ENCODE measurements around the gene LMAN1L. TPM values are rescaled to one million over a fixed set of nuclear protein-coding genes. Genes with fewer than 3 reads are reported as not detected.

The LMAN1L gene
- polyA plus RNA-seq, 1 donor (not counting 4 experiments of a cell fraction or from before 2014, with no cell fraction given): not detected

DNA sequence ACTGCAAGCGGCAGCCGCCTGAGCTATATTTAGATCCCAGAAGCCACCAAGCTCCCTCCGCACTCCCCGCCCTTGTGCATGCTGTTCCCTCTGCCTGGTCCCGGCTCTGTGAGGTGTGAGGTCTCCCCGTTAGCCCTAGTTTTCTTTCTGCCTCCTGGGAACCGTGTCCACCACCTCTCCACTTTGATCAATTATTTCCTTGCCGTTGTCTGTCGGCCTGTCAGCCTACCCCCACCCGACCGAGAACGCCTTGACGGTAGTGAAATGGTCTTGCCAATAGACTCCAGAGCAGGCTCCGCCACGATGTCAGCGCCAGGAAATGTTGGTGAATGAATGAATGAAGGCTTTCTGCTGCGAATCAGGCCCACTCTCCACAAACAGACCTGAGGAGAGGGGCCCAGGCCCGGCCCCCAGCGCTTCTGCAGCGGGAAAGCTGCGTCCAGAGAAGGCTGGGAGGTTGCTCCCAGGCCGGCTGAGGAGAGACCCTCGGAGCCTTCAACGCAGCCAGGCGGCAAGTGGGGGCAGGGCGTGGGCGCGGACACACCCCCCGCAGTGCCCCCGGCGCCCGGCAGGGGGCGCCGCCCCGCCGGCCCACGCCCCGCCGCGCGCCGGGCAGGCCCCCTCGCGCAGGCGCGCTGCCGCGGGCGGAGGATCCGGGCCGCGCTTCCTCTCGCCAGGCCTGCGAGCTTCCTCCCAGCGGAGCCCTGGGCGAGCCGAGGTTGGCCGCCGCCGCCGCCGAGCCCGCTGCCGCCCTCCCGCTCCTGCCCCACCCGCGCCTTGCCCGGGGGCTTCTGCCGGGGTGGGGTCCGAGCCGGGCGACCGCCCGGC, 31.0 kb upstream of the LMAN1L start, which contains the start of gene CSK:
CSK (plus strand) TSS at position 650 of the 828 bp plus-strand sequence. CDS start 16,218 bp downstream, outside the sequence.
- peaks cover 3% of the 10 kb centered on the region for H4K20me1 ChIP-seq (ENCODE audit: control insufficient read depth, extremely low read depth, insufficient read depth, low read length)
- FAIRE-seq: no peak
- H3K4me3 ChIP-seq (ENCODE audit: control insufficient read depth in 2 of 3, extremely low read depth in 1 of 3, insufficient read depth in 2 of 3, low read depth in 1 of 3, low read length in 3 of 3): peak within 1 kb of the TSS; percentile 75 to 92 (median 79)
- H3K9me3 ChIP-seq (ENCODE audit: control insufficient read depth, low read depth, low read length): no peaks in the 10 kb centered on the region
- peaks cover 47% of the 10 kb centered on the region for H3K4me1 ChIP-seq (ENCODE audit: control insufficient read depth, extremely low read depth, insufficient read depth, low read length)
- peak within 1 kb of the TSS; percentile 100 for H3K4me2 ChIP-seq (ENCODE audit: control insufficient read depth, extremely low read depth, insufficient read depth, low read depth, low read length)
- peak within 1 kb of the TSS; percentile 74 for H2AFZ ChIP-seq (ENCODE audit: control insufficient read depth, low read length)
- no peaks in the 10 kb centered on the region for H3K27me3 ChIP-seq (ENCODE audit: control insufficient read depth, extremely low read depth, insufficient read depth, low read length)
- TF ChIP-seq, protein P1, sequence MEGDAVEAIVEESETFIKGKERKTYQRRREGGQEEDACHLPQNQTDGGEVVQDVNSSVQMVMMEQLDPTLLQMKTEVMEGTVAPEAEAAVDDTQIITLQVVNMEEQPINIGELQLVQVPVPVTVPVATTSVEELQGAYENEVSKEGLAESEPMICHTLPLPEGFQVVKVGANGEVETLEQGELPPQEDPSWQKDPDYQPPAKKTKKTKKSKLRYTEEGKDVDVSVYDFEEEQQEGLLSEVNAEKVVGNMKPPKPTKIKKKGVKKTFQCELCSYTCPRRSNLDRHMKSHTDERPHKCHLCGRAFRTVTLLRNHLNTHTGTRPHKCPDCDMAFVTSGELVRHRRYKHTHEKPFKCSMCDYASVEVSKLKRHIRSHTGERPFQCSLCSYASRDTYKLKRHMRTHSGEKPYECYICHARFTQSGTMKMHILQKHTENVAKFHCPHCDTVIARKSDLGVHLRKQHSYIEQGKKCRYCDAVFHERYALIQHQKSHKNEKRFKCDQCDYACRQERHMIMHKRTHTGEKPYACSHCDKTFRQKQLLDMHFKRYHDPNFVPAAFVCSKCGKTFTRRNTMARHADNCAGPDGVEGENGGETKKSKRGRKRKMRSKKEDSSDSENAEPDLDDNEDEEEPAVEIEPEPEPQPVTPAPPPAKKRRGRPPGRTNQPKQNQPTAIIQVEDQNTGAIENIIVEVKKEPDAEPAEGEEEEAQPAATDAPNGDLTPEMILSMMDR (optimal IDR thresholded peaks at IDR 0.05 in 1 of 3, IDR thresholded peaks at IDR 0.05 in 1 of 3, conservative IDR thresholded peaks at IDR 0.05 in 1 of 3; ENCODE audit: extremely low read depth in 1 of 3, insufficient read depth in 2 of 3, low read length in 3 of 3): peak in 2 of 3 experiments; percentile 57 to 62
- TF ChIP-seq EZH2 (IDR thresholded peaks at IDR 0.05; ENCODE audit: low read length): no peak
- no peak for DNase-seq (ENCODE audit: low read depth, low spot score)
- peaks cover 5% of the 10 kb centered on the region for H3K9me1 ChIP-seq (ENCODE audit: control insufficient read depth, extremely low read depth, insufficient read depth, low read length)
- H3K79me2 ChIP-seq (ENCODE audit: control insufficient read depth, insufficient read depth, low read length): peaks cover 43% of the 10 kb centered on the region
- peak within 1 kb of the TSS; percentile 60 for H3K27ac ChIP-seq (ENCODE audit: control insufficient read depth, insufficient read depth, low read length)
- peaks cover 2 to 5% of the 10 kb centered on the region in 2 experiments for H3K36me3 ChIP-seq (ENCODE audit: control insufficient read depth in 2 of 2, extremely low read depth in 1 of 2, insufficient read depth in 2 of 2, low read length in 2 of 2)
- H3K9ac ChIP-seq (ENCODE audit: control insufficient read depth, extremely low read depth, insufficient read depth, low read length): peak within 1 kb of the TSS; percentile 81
- dilution Hi-C loops (cut with MboI; ENCODE audit: extremely low pct_ligation_motif_present, low sequenced_read_pairs): no loop called here

DNA sequence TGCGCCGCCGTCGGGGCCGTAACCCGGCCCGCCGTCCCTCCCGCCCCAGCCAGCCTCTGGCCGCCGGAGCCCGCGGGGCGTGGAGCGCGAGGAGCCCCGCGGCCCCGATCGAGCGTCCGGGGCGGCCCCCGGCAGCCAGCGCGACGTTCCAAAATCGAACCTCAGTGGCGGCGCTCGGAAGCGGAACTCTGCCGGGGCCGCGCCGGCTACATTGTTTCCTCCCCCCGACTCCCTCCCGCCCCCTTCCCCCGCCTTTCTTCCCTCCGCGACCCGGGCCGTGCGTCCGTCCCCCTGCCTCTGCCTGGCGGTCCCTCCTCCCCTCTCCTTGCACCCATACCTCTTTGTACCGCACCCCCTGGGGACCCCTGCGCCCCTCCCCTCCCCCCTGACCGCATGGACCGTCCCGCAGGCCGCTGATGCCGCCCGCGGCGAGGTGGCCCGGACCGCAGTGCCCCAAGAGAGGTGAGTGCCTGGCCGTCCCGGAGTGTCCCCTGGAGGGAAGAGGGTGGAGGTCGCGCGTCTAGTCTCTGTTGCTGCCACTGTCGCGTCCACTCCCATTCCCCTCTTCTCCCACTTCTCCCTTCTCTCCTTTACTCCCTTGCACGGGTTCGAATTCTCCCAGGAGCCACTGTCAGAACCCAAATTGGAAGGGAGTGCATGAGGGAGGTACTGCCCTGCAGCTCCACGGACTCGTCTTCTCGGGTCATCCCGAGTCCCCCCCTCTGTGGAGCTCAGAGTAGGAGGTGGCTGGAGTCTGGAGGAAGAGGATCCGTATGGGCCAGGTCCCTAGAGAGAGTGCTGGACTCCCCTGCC, 30.2 kb upstream of the LMAN1L start:
- peaks cover 50% of the 10 kb centered on the region for H3K79me2 ChIP-seq (ENCODE audit: control insufficient read depth, insufficient read depth, low read length)
- dilution Hi-C loops (cut with MboI; ENCODE audit: extremely low pct_ligation_motif_present, low sequenced_read_pairs): no loop called here

More for the DNA sequence above, 30.2 kb upstream of the LMAN1L start:
- Histone ChIP-seq H3K27me3 (ENCODE audit: control insufficient read depth, extremely low read depth, insufficient read depth, low read length) (no peaks in the 10 kb centered on the region), H3K4me1 (ENCODE audit: control insufficient read depth, extremely low read depth, insufficient read depth, low read length) (peaks cover 55% of the 10 kb centered on the region), H3K4me3 (ENCODE audit: control insufficient read depth in 2 of 3, extremely low read depth in 1 of 3, insufficient read depth in 2 of 3, low read depth in 1 of 3, low read length in 3 of 3) (peak overlapping the region; percentile 75 to 92 (median 79)), H4K20me1 (ENCODE audit: control insufficient read depth, extremely low read depth, insufficient read depth, low read length) (peaks cover 7% of the 10 kb centered on the region), H3K9me3 (ENCODE audit: control insufficient read depth, low read depth, low read length) (no peaks in the 10 kb centered on the region), H3K9ac (ENCODE audit: control insufficient read depth, extremely low read depth, insufficient read depth, low read length) (peak overlapping the region; percentile 81), H3K27ac (ENCODE audit: control insufficient read depth, insufficient read depth, low read length) (peak overlapping the region; percentile 60), H2AFZ (ENCODE audit: control insufficient read depth, low read length) (no peak overlapping the region), H3K4me2 (ENCODE audit: control insufficient read depth, extremely low read depth, insufficient read depth, low read depth, low read length) (peak overlapping the region; percentile 100), H3K9me1 (ENCODE audit: control insufficient read depth, extremely low read depth, insufficient read depth, low read length) (peaks cover 11% of the 10 kb centered on the region), H3K36me3 (ENCODE audit: control insufficient read depth in 2 of 2, extremely low read depth in 1 of 2, insufficient read depth in 2 of 2, low read length in 2 of 2) (peaks cover 2 to 5% of the 10 kb centered on the region in 2 experiments)
- DNase-seq (ENCODE audit: low read depth, low spot score): no peak
- TF ChIP-seq, protein P1 (optimal IDR thresholded peaks at IDR 0.05 in 1 of 3, IDR thresholded peaks at IDR 0.05 in 1 of 3, conservative IDR thresholded peaks at IDR 0.05 in 1 of 3; ENCODE audit: extremely low read depth in 1 of 3, insufficient read depth in 2 of 3, low read length in 3 of 3): no peak
- TF ChIP-seq EZH2 (IDR thresholded peaks at IDR 0.05; ENCODE audit: low read length): no peak
- no peak for FAIRE-seq
